ENCODE results near the gene TBC1D20. TPM values are rescaled to one million over a fixed set of nuclear protein-coding genes. Genes with fewer than 3 reads are reported as not detected.
"Not testable (repeated sequence)": the region's sequence is repeated elsewhere in the genome, so short reads cannot be mapped to it uniquely, and the experiment has no call there.

TBC1D20 gene
- 56.2 to 64.7 TPM (median 64.0 TPM) in 3 replicates for total RNA-seq
- long read RNA-seq, full-length matches to known transcripts: 49 of 88 reads
- long read RNA-seq, partial matches to known transcripts: 23 of 88 reads
- long read RNA-seq, other reads (novel, unspliced or antisense): 16 of 88 reads

DNA sequence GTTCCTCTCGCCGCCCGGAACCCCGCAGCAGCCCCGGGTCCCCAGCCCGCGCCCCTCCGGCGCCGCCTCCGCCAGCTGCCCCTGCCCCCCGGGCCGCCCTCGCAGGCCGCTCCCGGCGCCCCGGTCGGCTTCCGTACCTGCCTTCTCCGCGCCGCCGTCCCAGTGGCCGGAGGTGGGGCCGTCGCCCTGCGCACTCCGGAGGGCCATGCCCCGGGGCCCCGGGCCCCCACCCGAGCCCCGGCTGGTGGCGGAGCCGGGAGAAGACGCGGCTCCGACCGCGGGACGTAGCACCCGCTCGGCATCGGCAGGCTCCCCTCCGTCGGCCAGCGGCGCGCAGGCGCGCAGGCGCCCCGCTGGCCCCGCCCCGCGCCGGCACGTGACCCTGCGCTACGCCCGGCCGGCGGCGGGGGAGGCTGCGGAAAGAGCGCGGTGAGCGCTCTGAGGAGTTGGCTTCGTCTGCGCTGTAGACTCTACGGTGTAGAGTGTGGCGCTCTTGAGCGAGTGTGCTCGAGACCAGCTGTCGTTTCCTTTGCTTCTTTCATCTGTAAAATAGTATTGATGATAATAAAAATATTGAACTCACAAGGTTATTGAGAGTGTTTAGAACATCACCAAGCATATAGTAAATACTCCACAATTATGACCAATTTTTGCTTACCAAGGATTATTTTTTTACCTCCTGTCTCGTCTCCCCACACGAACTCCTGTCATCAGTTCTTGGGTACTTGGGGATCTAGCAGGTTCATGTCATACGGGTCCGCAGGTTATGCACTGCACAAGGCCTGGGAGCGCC lies at the start of gene TBC1D20:
TBC1D20 (minus strand) TSS at position 335 of the 793 bp plus-strand sequence; CDS start at position 207, 128 bp downstream.
- Mint-ChIP-seq H3K4me1 (ENCODE audit: low read depth) (peaks cover 40% of the 10 kb centered on the region), H3K36me3 (ENCODE audit: low read depth) (peaks cover 1% of the 10 kb centered on the region), H3K4me3 (ENCODE audit: unreplicated experiment) (peak within 1 kb of the TSS; percentile 95), H3K27me3 (ENCODE audit: low read depth) (no peaks in the 10 kb centered on the region), H3K9me3 (ENCODE audit: low read depth) (peaks cover 2% of the 10 kb centered on the region), H3K27ac (ENCODE audit: unreplicated experiment) (peak within 1 kb of the TSS; percentile 97)
- TF ChIP-seq, protein P1, sequence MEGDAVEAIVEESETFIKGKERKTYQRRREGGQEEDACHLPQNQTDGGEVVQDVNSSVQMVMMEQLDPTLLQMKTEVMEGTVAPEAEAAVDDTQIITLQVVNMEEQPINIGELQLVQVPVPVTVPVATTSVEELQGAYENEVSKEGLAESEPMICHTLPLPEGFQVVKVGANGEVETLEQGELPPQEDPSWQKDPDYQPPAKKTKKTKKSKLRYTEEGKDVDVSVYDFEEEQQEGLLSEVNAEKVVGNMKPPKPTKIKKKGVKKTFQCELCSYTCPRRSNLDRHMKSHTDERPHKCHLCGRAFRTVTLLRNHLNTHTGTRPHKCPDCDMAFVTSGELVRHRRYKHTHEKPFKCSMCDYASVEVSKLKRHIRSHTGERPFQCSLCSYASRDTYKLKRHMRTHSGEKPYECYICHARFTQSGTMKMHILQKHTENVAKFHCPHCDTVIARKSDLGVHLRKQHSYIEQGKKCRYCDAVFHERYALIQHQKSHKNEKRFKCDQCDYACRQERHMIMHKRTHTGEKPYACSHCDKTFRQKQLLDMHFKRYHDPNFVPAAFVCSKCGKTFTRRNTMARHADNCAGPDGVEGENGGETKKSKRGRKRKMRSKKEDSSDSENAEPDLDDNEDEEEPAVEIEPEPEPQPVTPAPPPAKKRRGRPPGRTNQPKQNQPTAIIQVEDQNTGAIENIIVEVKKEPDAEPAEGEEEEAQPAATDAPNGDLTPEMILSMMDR (IDR thresholded peaks at IDR 0.05): peak; percentile 62
- no peak for DNase-seq (ENCODE audit: low spot score)

DNA sequence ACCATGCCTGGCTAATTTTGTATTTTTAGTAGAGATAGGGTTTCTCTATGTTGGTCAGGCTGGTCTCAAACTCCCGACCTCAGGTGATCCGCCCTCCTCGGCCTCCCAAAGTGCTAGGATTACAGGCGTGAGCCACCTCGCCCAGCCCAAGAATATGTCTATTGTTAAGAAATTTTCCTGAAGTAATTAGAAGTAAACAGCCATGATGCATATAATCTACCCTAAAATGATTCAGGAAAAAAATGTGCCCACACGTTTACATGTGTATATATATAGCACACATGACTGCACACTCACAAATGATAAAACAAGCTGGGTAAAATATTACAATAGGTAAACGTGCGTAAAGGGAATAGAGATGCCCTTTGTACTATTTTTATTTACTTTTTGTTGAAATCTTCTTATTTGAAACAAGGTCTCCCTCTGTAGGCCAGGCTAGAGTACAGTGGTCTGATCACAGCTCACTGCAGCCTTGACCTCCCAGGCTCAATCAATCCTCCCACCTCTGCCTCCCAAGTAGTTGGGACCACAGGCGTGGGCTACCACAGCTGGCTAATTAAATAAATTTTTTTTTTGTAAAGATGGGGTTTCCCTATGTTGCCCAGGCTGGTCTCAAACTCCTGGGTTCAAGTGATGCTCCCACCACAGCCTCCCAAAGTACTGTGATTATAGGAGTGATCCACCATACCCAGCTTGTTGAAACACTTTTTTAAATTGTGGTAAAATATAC lies 48.2 kb upstream of the TBC1D20 start:
- not testable (repeated sequence) for H3K27ac Mint-ChIP-seq (ENCODE audit: unreplicated experiment); H3K27me3 Mint-ChIP-seq (ENCODE audit: low read depth); H3K4me3 Mint-ChIP-seq (ENCODE audit: unreplicated experiment); H3K9me3 Mint-ChIP-seq (ENCODE audit: low read depth); DNase-seq (ENCODE audit: low spot score); H3K36me3 Mint-ChIP-seq (ENCODE audit: low read depth)
- H3K4me1 Mint-ChIP-seq (ENCODE audit: low read depth): peaks cover 42% of the 10 kb centered on the region
- TF ChIP-seq, protein P1 (IDR thresholded peaks at IDR 0.05): peak; percentile 18

GRCh38 chr20:508364-508787 lies 46.0 kb upstream of the TBC1D20 start:
- H3K9me3 Mint-ChIP-seq (ENCODE audit: low read depth); DNase-seq (ENCODE audit: low spot score); H3K4me3 Mint-ChIP-seq (ENCODE audit: unreplicated experiment); H3K36me3 Mint-ChIP-seq (ENCODE audit: low read depth); H3K27me3 Mint-ChIP-seq (ENCODE audit: low read depth): not testable (repeated sequence)
- Mint-ChIP-seq H3K4me1 (ENCODE audit: low read depth) (peaks cover 35% of the 10 kb centered on the region), H3K27ac (ENCODE audit: unreplicated experiment) (peak overlapping the region; percentile 36)

GRCh38 chr20:507761-508332 lies 45.5 kb upstream of the TBC1D20 start:
- H3K27me3 Mint-ChIP-seq (ENCODE audit: low read depth): no peaks in the 10 kb centered on the region
- peaks cover 31% of the 10 kb centered on the region for H3K4me1 Mint-ChIP-seq (ENCODE audit: low read depth)
- no peaks in the 10 kb centered on the region for H3K9me3 Mint-ChIP-seq (ENCODE audit: low read depth)
- no peak overlapping the region for H3K27ac Mint-ChIP-seq (ENCODE audit: unreplicated experiment)
- peaks cover 8% of the 10 kb centered on the region for H3K36me3 Mint-ChIP-seq (ENCODE audit: low read depth)
- no peak overlapping the region for H3K4me3 Mint-ChIP-seq (ENCODE audit: unreplicated experiment)
- TF ChIP-seq, protein P1 (IDR thresholded peaks at IDR 0.05): no peak
- no peak for DNase-seq (ENCODE audit: low spot score)

DNA sequence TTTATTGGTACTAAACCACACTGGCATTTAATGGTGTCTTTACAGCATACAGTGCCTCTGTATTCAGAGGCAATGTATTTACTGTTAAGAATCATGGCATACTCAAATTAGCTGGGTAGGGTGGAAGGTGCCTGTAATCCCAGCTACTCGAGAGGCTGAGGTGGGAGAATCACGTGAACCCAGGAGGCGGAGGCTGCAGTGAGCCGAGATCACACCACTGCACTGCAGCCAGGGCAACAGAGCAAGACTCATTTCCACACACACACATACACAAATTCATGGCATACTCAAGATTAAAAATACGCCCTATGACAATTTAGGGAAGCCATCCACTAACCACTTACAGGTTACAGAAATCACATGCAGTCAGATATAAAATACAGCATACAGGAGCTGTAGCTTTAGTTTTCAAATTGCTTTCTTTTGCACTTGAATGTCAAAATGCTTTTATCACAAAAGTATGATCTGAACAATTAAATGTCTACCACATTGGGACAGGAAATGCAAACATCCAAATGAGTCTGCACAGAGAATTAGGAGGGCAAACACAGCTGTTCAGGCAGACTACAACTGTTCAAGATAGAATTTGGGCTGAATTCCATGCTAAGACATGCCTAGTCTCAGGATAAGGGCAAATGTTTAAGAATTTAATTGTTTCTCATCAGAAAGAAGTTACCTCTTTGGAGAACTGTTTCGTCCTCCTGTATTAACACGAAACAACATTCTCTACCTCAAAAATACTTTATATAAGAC lies 44.8 kb upstream of the TBC1D20 start:
- Mint-ChIP-seq H3K9me3 (ENCODE audit: low read depth) (no peaks in the 10 kb centered on the region), H3K27me3 (ENCODE audit: low read depth) (no peaks in the 10 kb centered on the region), H3K36me3 (ENCODE audit: low read depth) (peaks cover 15% of the 10 kb centered on the region), H3K4me1 (ENCODE audit: low read depth) (peaks cover 27% of the 10 kb centered on the region), H3K4me3 (ENCODE audit: unreplicated experiment) (no peak overlapping the region), H3K27ac (ENCODE audit: unreplicated experiment) (no peak overlapping the region)
- TF ChIP-seq, protein P1 (IDR thresholded peaks at IDR 0.05): no peak
- DNase-seq (ENCODE audit: low spot score): no peak
